GM23338 (cell line): ENCODE measurements around the gene SYNPO2. TPM values are rescaled to one million over a fixed set of nuclear protein-coding genes. Genes with fewer than 3 reads are reported as not detected.

Experiments
- ATAC-seq: fragments of 200-7000 bp; cut with Tn5 transposase; 3 replicates; pipeline ENCODE4 v1.9.1; 2020
- DNase-seq: peaks from one replicate; pipeline ENCODE4 v3.0.0-alpha.2; 2015; ENCODE audit warnings: low spot score
- H2AFZ ChIP-seq: fragments of 200-600 bp; sonication (generic); 2 replicates; pipeline ENCODE4 v1.8.0; 2016; ENCODE audit warnings: antibody characterized with exemption, mild to moderate bottlenecking, moderate library complexity
- H3F3A ChIP-seq: fragments of 200-600 bp; sonication (generic); replicated peaks from 2 replicates; pipeline ENCODE4 v1.8.0; 2017; ENCODE audit warnings: antibody characterized with exemption, mixed run types, low read depth
- H3K27ac ChIP-seq: fragments of 200-600 bp; sonication (generic); 2 replicates; pipeline ENCODE4 v1.6.1; 2016; ENCODE audit warnings: low read depth
- H3K27me3 ChIP-seq: fragments of 200-600 bp; sonication (generic); 2 replicates; pipeline ENCODE4 v1.8.0; 2016; ENCODE audit warnings: mild to moderate bottlenecking, mixed run types, moderate library complexity; ENCODE audit not compliant: insufficient read depth
- H3K36me3 ChIP-seq: fragments of 200-600 bp; sonication (generic); 2 replicates; pipeline ENCODE4 v1.8.0; 2016; ENCODE audit warnings: mild to moderate bottlenecking; ENCODE audit not compliant: insufficient read depth
- H3K4me1 ChIP-seq: fragments of 200-600 bp; sonication (generic); 2 replicates; pipeline ENCODE4 v1.8.0; 2016; ENCODE audit warnings: mild to moderate bottlenecking, moderate library complexity; ENCODE audit not compliant: insufficient read depth
- H3K4me2 ChIP-seq: fragments of 200-600 bp; sonication (generic); 2 replicates; pipeline ENCODE4 v1.7.1; 2017; ENCODE audit warnings: mixed run types
- H3K4me3 ChIP-seq: fragments of 200-600 bp; sonication (generic); 2 replicates; pipeline ENCODE4 v1.6.1; 2016; ENCODE audit warnings: mixed run types
- H3K79me2 ChIP-seq: fragments of 200-600 bp; sonication (generic); replicated peaks from 2 replicates; pipeline ENCODE4 v1.8.0; 2017; ENCODE audit warnings: mild to moderate bottlenecking; ENCODE audit not compliant: insufficient read depth
- H3K9me2 ChIP-seq: fragments of 200-600 bp; sonication (generic); 2 replicates; pipeline ENCODE4 v1.8.0; 2017; ENCODE audit not compliant: insufficient read depth
- H4K20me1 ChIP-seq: fragments of 200-600 bp; sonication (generic); replicated peaks from 2 replicates; pipeline ENCODE4 v1.8.0; 2017; ENCODE audit warnings: mild to moderate bottlenecking; ENCODE audit not compliant: insufficient read depth
- H3K27ac Mint-ChIP-seq: 2 replicates; pipeline ENCODE4 v1.8.0; 2020; ENCODE audit warnings: inconsistent platforms, mild to moderate bottlenecking, moderate library complexity, mixed read lengths
- H3K27me3 Mint-ChIP-seq: 3 replicates; pipeline ENCODE4 v1.8.0; 2022; ENCODE audit warnings: low read depth, mild to moderate bottlenecking, moderate library complexity, mixed read lengths, inconsistent platforms; ENCODE audit not compliant: insufficient read depth, poor library complexity
- H3K36me3 Mint-ChIP-seq: 3 replicates; pipeline ENCODE4 v1.8.0; 2021; ENCODE audit warnings: low read depth, mild to moderate bottlenecking, inconsistent platforms, moderate library complexity, mixed read lengths
- H3K4me1 Mint-ChIP-seq: 3 replicates; pipeline ENCODE4 v1.8.0; 2020; ENCODE audit warnings: mild to moderate bottlenecking, inconsistent platforms, mixed read lengths
- H3K4me3 Mint-ChIP-seq: 3 replicates; pipeline ENCODE4 v1.8.0; 2021; ENCODE audit warnings: moderate library complexity, mild to moderate bottlenecking, inconsistent platforms, mixed read lengths
- H3K9me3 Mint-ChIP-seq: 3 replicates; pipeline ENCODE4 v1.8.0; 2020; ENCODE audit warnings: moderate library complexity, mild to moderate bottlenecking, inconsistent platforms, mixed read lengths
- CREB1 ChIP-seq: fragments of 250-450 bp; sonication (Bioruptor Pico); IDR thresholded peaks from 2 replicates; pipeline ENCODE4 v1.5.0; 2020; ENCODE audit warnings: low read depth, mild to moderate bottlenecking, moderate library complexity
- EZH2 ChIP-seq: fragments of 200-600 bp; sonication (generic); IDR thresholded peaks from one replicate; pipeline ENCODE4 v1.8.0; 2017; ENCODE audit warnings: antibody characterized with exemption, mild to moderate bottlenecking, low read depth; ENCODE audit not compliant: unreplicated experiment
- EZH2phosphoT487 ChIP-seq: fragments of 200-600 bp; sonication (generic); IDR thresholded peaks from one replicate; pipeline ENCODE4 v1.8.1; 2018; ENCODE audit warnings: antibody characterized with exemption; ENCODE audit not compliant: unreplicated experiment
- JUNB ChIP-seq: IDR thresholded peaks from one replicate; pipeline ENCODE4 v1.6.1; 2016; ENCODE audit warnings: antibody characterized with exemption; ENCODE audit not compliant: unreplicated experiment
- NANOG ChIP-seq: IDR thresholded peaks from 2 replicates; pipeline ENCODE4 v1.6.1; 2016; ENCODE audit warnings: antibody characterized with exemption, borderline replicate concordance
- POLR2AphosphoS5 ChIP-seq: IDR thresholded peaks from 2 replicates; pipeline ENCODE4 v1.6.1; 2016; ENCODE audit warnings: antibody characterized with exemption, low read depth
- STAT1 ChIP-seq: IDR thresholded peaks from one replicate; pipeline ENCODE4 v1.6.1; 2016; ENCODE audit warnings: antibody characterized with exemption; ENCODE audit not compliant: unreplicated experiment
- ZNF114 ChIP-seq: fragments of 250-450 bp; sonication (Bioruptor Pico); IDR thresholded peaks from 2 replicates; pipeline ENCODE4 v1.5.0; 2020; ENCODE audit warnings: mild to moderate bottlenecking, moderate library complexity
- ZNF331 ChIP-seq: fragments of 250-450 bp; sonication (Bioruptor Pico); IDR thresholded peaks from 2 replicates; pipeline ENCODE4 v1.5.0; 2020; ENCODE audit warnings: low read depth, mild to moderate bottlenecking, moderate library complexity
- polyA plus RNA-seq: library from polyadenylated mRNA; unstranded; fragments of >200 nt; fragmentation: Nextera tagmentation; extraction: Ambion mirVana; gene quantifications from 2 replicates; pipeline ENCODE4 v1.2.1, GENCODE V29; 2016
- total RNA-seq: library from RNA; depleted of rRNA; stranded (reverse); fragments of >200 nt; shearing (Covaris generic); gene quantifications from 2 replicates; pipeline ENCODE4 v1.2.3, GENCODE V29; 2014
- TF ChIP-seq, protein P1 (sequence below), 2 experiments: fragments of 200-600 bp in 1 of 2; sonication (generic) in 1 of 2; conservative IDR thresholded peaks; 2 replicates each; pipeline versions ENCODE4 v1.5.1 to v1.6.1; 2016 to 2017; ENCODE audit warnings: antibody characterized with exemption in 2 of 2, low read depth in 2 of 2, mild to moderate bottlenecking in 2 of 2, moderate library complexity in 1 of 2
- TF ChIP-seq, protein P2 (sequence below): IDR thresholded peaks from 2 replicates; pipeline ENCODE4 v1.6.1; 2016; ENCODE audit warnings: antibody characterized with exemption
- TF ChIP-seq, protein P3 (sequence below): fragments of 250-450 bp; sonication (Bioruptor Pico); IDR thresholded peaks from 2 replicates; pipeline ENCODE4 v1.5.0; 2020; ENCODE audit warnings: mild to moderate bottlenecking, moderate library complexity
- TF ChIP-seq, protein P4 (sequence below): IDR thresholded peaks from one replicate; pipeline ENCODE4 v1.6.1; 2018; ENCODE audit warnings: antibody characterized with exemption; ENCODE audit not compliant: unreplicated experiment

Gene SYNPO2
- total and polyA plus RNA-seq, 2 experiments from 2014 or later = 2.1 to 3.4 TPM

DNA sequence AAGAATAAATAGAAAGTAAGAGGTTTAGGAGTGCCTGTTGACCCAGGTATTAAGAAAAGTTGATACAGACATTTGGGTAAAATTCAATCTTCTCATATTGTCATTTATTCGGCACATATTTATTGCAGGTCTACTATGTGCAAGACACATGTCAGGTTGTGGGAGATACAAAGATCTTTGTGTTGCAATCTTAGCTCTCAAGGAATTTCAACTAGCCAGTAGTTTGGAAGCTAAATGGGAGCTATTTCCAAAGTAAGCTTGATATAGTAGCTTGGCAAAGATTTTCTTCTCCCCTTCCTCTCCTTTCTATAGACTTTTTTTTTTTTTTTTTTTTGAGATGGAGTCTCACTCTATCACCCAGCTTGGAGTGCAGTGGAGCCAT is 122.9 kb downstream of the SYNPO2 start:
- Mint-ChIP-seq H3K4me1 (no peaks in the 10 kb centered on the region), H3K4me3 (no peak overlapping the region), H3K9me3 (no peaks in the 10 kb centered on the region), H3K36me3 (no peaks in the 10 kb centered on the region), H3K27me3 (no peaks in the 10 kb centered on the region), H3K27ac (no peak overlapping the region)
- no peak for TF ChIP-seq JUNB
- no peak for TF ChIP-seq ZNF331 (CRISPR knock-in tag)
- TF ChIP-seq STAT1 = no peak
- TF ChIP-seq, protein P1, sequence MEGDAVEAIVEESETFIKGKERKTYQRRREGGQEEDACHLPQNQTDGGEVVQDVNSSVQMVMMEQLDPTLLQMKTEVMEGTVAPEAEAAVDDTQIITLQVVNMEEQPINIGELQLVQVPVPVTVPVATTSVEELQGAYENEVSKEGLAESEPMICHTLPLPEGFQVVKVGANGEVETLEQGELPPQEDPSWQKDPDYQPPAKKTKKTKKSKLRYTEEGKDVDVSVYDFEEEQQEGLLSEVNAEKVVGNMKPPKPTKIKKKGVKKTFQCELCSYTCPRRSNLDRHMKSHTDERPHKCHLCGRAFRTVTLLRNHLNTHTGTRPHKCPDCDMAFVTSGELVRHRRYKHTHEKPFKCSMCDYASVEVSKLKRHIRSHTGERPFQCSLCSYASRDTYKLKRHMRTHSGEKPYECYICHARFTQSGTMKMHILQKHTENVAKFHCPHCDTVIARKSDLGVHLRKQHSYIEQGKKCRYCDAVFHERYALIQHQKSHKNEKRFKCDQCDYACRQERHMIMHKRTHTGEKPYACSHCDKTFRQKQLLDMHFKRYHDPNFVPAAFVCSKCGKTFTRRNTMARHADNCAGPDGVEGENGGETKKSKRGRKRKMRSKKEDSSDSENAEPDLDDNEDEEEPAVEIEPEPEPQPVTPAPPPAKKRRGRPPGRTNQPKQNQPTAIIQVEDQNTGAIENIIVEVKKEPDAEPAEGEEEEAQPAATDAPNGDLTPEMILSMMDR (conservative IDR thresholded peaks at IDR 0.05; ENCODE audit: low read depth in 2 of 2) = no peak
- TF ChIP-seq EZH2 = no peak
- TF ChIP-seq, protein P2, sequence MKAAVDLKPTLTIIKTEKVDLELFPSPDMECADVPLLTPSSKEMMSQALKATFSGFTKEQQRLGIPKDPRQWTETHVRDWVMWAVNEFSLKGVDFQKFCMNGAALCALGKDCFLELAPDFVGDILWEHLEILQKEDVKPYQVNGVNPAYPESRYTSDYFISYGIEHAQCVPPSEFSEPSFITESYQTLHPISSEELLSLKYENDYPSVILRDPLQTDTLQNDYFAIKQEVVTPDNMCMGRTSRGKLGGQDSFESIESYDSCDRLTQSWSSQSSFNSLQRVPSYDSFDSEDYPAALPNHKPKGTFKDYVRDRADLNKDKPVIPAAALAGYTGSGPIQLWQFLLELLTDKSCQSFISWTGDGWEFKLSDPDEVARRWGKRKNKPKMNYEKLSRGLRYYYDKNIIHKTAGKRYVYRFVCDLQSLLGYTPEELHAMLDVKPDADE = no peak
- no peak for TF ChIP-seq ZNF114 (CRISPR knock-in tag)
- TF ChIP-seq EZH2phosphoT487 = no peak
- no peak for TF ChIP-seq POLR2AphosphoS5
- TF ChIP-seq, protein P3, sequence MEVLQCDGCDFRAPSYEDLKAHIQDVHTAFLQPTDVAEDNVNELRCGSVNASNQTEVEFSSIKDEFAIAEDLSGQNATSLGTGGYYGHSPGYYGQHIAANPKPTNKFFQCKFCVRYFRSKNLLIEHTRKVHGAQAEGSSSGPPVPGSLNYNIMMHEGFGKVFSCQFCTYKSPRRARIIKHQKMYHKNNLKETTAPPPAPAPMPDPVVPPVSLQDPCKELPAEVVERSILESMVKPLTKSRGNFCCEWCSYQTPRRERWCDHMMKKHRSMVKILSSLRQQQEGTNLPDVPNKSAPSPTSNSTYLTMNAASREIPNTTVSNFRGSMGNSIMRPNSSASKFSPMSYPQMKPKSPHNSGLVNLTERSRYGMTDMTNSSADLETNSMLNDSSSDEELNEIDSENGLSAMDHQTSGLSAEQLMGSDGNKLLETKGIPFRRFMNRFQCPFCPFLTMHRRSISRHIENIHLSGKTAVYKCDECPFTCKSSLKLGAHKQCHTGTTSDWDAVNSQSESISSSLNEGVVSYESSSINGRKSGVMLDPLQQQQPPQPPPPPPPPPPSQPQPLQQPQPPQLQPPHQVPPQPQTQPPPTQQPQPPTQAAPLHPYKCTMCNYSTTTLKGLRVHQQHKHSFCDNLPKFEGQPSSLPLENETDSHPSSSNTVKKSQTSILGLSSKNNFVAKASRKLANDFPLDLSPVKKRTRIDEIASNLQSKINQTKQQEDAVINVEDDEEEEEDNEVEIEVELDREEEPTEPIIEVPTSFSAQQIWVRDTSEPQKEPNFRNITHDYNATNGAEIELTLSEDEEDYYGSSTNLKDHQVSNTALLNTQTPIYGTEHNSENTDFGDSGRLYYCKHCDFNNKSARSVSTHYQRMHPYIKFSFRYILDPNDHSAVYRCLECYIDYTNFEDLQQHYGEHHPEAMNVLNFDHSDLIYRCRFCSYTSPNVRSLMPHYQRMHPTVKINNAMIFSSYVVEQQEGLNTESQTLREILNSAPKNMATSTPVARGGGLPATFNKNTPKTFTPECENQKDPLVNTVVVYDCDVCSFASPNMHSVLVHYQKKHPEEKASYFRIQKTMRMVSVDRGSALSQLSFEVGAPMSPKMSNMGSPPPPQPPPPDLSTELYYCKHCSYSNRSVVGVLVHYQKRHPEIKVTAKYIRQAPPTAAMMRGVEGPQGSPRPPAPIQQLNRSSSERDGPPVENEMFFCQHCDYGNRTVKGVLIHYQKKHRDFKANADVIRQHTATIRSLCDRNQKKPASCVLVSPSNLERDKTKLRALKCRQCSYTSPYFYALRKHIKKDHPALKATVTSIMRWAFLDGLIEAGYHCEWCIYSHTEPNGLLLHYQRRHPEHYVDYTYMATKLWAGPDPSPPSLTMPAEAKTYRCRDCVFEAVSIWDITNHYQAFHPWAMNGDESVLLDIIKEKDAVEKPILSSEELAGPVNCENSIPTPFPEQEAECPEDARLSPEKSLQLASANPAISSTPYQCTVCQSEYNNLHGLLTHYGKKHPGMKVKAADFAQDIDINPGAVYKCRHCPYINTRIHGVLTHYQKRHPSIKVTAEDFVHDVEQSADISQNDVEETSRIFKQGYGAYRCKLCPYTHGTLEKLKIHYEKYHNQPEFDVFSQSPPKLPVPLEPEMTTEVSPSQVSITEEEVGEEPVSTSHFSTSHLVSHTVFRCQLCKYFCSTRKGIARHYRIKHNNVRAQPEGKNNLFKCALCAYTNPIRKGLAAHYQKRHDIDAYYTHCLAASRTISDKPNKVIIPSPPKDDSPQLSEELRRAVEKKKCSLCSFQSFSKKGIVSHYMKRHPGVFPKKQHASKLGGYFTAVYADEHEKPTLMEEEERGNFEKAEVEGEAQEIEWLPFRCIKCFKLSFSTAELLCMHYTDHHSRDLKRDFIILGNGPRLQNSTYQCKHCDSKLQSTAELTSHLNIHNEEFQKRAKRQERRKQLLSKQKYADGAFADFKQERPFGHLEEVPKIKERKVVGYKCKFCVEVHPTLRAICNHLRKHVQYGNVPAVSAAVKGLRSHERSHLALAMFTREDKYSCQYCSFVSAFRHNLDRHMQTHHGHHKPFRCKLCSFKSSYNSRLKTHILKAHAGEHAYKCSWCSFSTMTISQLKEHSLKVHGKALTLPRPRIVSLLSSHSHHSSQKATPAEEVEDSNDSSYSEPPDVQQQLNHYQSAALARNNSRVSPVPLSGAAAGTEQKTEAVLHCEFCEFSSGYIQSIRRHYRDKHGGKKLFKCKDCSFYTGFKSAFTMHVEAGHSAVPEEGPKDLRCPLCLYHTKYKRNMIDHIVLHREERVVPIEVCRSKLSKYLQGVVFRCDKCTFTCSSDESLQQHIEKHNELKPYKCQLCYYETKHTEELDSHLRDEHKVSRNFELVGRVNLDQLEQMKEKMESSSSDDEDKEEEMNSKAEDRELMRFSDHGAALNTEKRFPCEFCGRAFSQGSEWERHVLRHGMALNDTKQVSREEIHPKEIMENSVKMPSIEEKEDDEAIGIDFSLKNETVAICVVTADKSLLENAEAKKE = no peak
- TF ChIP-seq, protein P4, sequence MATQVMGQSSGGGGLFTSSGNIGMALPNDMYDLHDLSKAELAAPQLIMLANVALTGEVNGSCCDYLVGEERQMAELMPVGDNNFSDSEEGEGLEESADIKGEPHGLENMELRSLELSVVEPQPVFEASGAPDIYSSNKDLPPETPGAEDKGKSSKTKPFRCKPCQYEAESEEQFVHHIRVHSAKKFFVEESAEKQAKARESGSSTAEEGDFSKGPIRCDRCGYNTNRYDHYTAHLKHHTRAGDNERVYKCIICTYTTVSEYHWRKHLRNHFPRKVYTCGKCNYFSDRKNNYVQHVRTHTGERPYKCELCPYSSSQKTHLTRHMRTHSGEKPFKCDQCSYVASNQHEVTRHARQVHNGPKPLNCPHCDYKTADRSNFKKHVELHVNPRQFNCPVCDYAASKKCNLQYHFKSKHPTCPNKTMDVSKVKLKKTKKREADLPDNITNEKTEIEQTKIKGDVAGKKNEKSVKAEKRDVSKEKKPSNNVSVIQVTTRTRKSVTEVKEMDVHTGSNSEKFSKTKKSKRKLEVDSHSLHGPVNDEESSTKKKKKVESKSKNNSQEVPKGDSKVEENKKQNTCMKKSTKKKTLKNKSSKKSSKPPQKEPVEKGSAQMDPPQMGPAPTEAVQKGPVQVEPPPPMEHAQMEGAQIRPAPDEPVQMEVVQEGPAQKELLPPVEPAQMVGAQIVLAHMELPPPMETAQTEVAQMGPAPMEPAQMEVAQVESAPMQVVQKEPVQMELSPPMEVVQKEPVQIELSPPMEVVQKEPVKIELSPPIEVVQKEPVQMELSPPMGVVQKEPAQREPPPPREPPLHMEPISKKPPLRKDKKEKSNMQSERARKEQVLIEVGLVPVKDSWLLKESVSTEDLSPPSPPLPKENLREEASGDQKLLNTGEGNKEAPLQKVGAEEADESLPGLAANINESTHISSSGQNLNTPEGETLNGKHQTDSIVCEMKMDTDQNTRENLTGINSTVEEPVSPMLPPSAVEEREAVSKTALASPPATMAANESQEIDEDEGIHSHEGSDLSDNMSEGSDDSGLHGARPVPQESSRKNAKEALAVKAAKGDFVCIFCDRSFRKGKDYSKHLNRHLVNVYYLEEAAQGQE = no peak
- TF ChIP-seq CREB1 = no peak
- TF ChIP-seq NANOG = no peak
- Histone ChIP-seq H3K9me2 (no peaks in the 10 kb centered on the region), H3K27me3 (no peaks in the 10 kb centered on the region), H3K27ac (no peak overlapping the region), H3K4me2 (no peak overlapping the region), H3F3A (no peaks in the 10 kb centered on the region), H4K20me1 (no peaks in the 10 kb centered on the region), H3K36me3 (no peaks in the 10 kb centered on the region), H3K79me2 (no peaks in the 10 kb centered on the region), H2AFZ (no peak overlapping the region), H3K4me1 (no peaks in the 10 kb centered on the region), H3K4me3 (no peak overlapping the region)
- no peak for ATAC-seq
- no peak for DNase-seq
